ENCODE results near the gene MYH11.
"Not testable (repeated sequence)": the region's sequence is repeated elsewhere in the genome, so short reads cannot be mapped to it uniquely, and the experiment has no call there.

The MYH11 gene

GRCh38 chr16:15855704-15856003, 1.2 kb downstream of the MYH11 start:
- FAIRE-seq (peak; percentile 33), DNase-seq (ENCODE audit: insufficient read length) (no peak)
- TF ChIP-seq POLR2AphosphoS5 (IDR thresholded peaks at IDR 0.05; ENCODE audit: low read depth, low read length), result no peak
- no peak for TF ChIP-seq POLR2A (IDR thresholded peaks at IDR 0.05; ENCODE audit: low read depth, low read length)
- TF ChIP-seq TAF1 (IDR thresholded peaks at IDR 0.05; ENCODE audit: borderline replicate concordance, low read depth, low read length), result no peak

- TF ChIP-seq POLR2A (IDR thresholded peaks at IDR 0.05; ENCODE audit: low read depth, low read length), result no peak
- TF ChIP-seq POLR2AphosphoS5 (IDR thresholded peaks at IDR 0.05; ENCODE audit: low read depth, low read length), result no peak
- TF ChIP-seq TAF1 (IDR thresholded peaks at IDR 0.05; ENCODE audit: borderline replicate concordance, low read depth, low read length), result no peak
- DNase-seq (ENCODE audit: insufficient read length) (no peak), FAIRE-seq (peak; percentile 44)
Measured at GRCh38 chr16:15854906-15855703, 1.7 kb downstream of the MYH11 start.

GRCh38 chr16:15854061-15854460, 2.8 kb downstream of the MYH11 start:
- TF ChIP-seq POLR2AphosphoS5 (IDR thresholded peaks at IDR 0.05; ENCODE audit: low read depth, low read length) (no peak), TAF1 (IDR thresholded peaks at IDR 0.05; ENCODE audit: borderline replicate concordance, low read depth, low read length) (no peak)
- FAIRE-seq (no peak), DNase-seq (ENCODE audit: insufficient read length) (no peak)

- no peak for TF ChIP-seq TAF1 (IDR thresholded peaks at IDR 0.05; ENCODE audit: borderline replicate concordance, low read depth, low read length)
- TF ChIP-seq POLR2AphosphoS5 (IDR thresholded peaks at IDR 0.05; ENCODE audit: low read depth, low read length), result no peak
- no peak for TF ChIP-seq POLR2A (IDR thresholded peaks at IDR 0.05; ENCODE audit: low read depth, low read length)
- FAIRE-seq (no peak), DNase-seq (ENCODE audit: insufficient read length) (no peak)
Measured at GRCh38 chr16:15853021-15853420, 3.8 kb downstream of the MYH11 start.

- not testable (repeated sequence) for DNase-seq (ENCODE audit: insufficient read length); FAIRE-seq
Measured at GRCh38 chr16:15850555-15850954, 6.3 kb downstream of the MYH11 start.

GRCh38 chr16:15849209-15849981, 7.4 kb downstream of the MYH11 start:
- TF ChIP-seq POLR2A (IDR thresholded peaks at IDR 0.05; ENCODE audit: low read depth, low read length) (no peak), TAF1 (IDR thresholded peaks at IDR 0.05; ENCODE audit: borderline replicate concordance, low read depth, low read length) (no peak), POLR2AphosphoS5 (IDR thresholded peaks at IDR 0.05; ENCODE audit: low read depth, low read length) (no peak)
- FAIRE-seq (no peak), DNase-seq (ENCODE audit: insufficient read length) (no peak)

- no peak for FAIRE-seq
- TF ChIP-seq TAF1 (IDR thresholded peaks at IDR 0.05; ENCODE audit: borderline replicate concordance, low read depth, low read length) (no peak), POLR2AphosphoS5 (IDR thresholded peaks at IDR 0.05; ENCODE audit: low read depth, low read length) (no peak), POLR2A (IDR thresholded peaks at IDR 0.05; ENCODE audit: low read depth, low read length) (no peak)
- no peak for DNase-seq (ENCODE audit: insufficient read length)
Measured at GRCh38 chr16:15847611-15848175, 9.1 kb downstream of the MYH11 start.

- no peak for TF ChIP-seq POLR2A (IDR thresholded peaks at IDR 0.05; ENCODE audit: low read depth, low read length)
- TF ChIP-seq TAF1 (IDR thresholded peaks at IDR 0.05; ENCODE audit: borderline replicate concordance, low read depth, low read length), result no peak
- no peak for TF ChIP-seq POLR2AphosphoS5 (IDR thresholded peaks at IDR 0.05; ENCODE audit: low read depth, low read length)
- no peak for DNase-seq (ENCODE audit: insufficient read length)
Measured at GRCh38 chr16:15846510-15846909, 10.3 kb downstream of the MYH11 start.

GRCh38 chr16:15843635-15844279, 13.1 kb downstream of the MYH11 start:
- no peak for DNase-seq (ENCODE audit: insufficient read length)
- no peak for TF ChIP-seq TAF1 (IDR thresholded peaks at IDR 0.05; ENCODE audit: borderline replicate concordance, low read depth, low read length)
- no peak for TF ChIP-seq POLR2A (IDR thresholded peaks at IDR 0.05; ENCODE audit: low read depth, low read length)
- TF ChIP-seq POLR2AphosphoS5 (IDR thresholded peaks at IDR 0.05; ENCODE audit: low read depth, low read length), result no peak
- no peak for FAIRE-seq

More at GRCh38 chr16:15846510-15846909, 10.3 kb downstream of the MYH11 start:
- FAIRE-seq, result no peak

- not testable (repeated sequence) for FAIRE-seq; DNase-seq (ENCODE audit: insufficient read length)
Measured at GRCh38 chr16:15839204-15839603, 17.6 kb downstream of the MYH11 start.

GRCh38 chr16:15837761-15838160, 19.1 kb downstream of the MYH11 start:
- no peak for FAIRE-seq
- DNase-seq (ENCODE audit: insufficient read length), result no peak
- TF ChIP-seq POLR2A (IDR thresholded peaks at IDR 0.05; ENCODE audit: low read depth, low read length) (no peak), TAF1 (IDR thresholded peaks at IDR 0.05; ENCODE audit: borderline replicate concordance, low read depth, low read length) (no peak), POLR2AphosphoS5 (IDR thresholded peaks at IDR 0.05; ENCODE audit: low read depth, low read length) (no peak)
